ENCODE data around the gene SLC6A11. TPM values are rescaled to one million over a fixed set of nuclear protein-coding genes. Genes with fewer than 3 reads are reported as not detected.
A peak's percentile ranks its signal among the peaks of the same experiment; 100 is the strongest.

Gene SLC6A11
- total RNA-seq, 1 experiment from 2014 or later = not detected

DNA sequence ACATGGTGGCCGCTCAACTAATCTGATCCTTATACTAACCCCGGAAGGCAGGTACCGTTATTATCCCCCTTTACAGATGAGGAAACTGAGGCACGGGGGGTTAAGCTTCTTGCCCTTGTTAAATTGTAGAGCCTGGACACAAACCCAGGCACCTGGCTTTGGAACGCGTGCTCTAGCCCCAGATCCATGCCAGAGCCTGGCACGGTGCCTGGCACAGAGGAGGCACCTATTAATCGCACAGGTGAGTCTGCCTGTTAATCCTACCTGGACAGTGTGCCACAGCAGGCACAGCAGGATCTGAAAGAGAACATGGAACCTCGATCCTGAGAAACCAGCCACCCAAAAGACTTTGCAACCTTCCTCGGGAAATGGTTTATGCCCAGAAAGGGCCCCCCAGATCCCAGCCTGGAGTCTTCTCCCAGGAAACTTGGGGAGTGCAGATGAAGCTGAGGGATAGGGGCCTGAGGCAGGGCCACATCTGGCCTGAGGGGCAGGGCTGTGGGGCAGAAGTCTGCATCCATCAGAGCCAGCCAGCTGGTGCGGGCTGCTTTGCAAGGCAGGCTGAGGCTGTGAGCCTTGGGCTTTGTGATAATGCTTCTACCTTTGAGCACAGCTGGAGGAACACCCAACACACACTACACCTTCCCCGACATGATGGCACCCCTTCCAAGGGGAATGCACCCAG, 121.3 kb downstream of the SLC6A11 start:
- Mint-ChIP-seq H3K27me3 (ENCODE audit: unreplicated experiment) (peaks cover 72% of the 10 kb centered on the region), H3K4me1 (ENCODE audit: low read depth, unreplicated experiment) (no peaks in the 10 kb centered on the region), H3K36me3 (ENCODE audit: insufficient read depth, unreplicated experiment) (no peaks in the 10 kb centered on the region), H3K4me3 (ENCODE audit: low read depth, unreplicated experiment) (no peak overlapping the region), H3K9me3 (ENCODE audit: low read depth, unreplicated experiment) (no peaks in the 10 kb centered on the region), H3K27ac (ENCODE audit: unreplicated experiment) (no peak overlapping the region)
- CTCF ChIA-PET = no interaction called here
- intact Hi-C loops (cut with micrococcal nuclease; ENCODE audit: unreplicated experiment) = no loop called here
- no TSS peak for BruUV-seq (replicated peaks)
- TF ChIP-seq, protein P1, sequence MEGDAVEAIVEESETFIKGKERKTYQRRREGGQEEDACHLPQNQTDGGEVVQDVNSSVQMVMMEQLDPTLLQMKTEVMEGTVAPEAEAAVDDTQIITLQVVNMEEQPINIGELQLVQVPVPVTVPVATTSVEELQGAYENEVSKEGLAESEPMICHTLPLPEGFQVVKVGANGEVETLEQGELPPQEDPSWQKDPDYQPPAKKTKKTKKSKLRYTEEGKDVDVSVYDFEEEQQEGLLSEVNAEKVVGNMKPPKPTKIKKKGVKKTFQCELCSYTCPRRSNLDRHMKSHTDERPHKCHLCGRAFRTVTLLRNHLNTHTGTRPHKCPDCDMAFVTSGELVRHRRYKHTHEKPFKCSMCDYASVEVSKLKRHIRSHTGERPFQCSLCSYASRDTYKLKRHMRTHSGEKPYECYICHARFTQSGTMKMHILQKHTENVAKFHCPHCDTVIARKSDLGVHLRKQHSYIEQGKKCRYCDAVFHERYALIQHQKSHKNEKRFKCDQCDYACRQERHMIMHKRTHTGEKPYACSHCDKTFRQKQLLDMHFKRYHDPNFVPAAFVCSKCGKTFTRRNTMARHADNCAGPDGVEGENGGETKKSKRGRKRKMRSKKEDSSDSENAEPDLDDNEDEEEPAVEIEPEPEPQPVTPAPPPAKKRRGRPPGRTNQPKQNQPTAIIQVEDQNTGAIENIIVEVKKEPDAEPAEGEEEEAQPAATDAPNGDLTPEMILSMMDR (IDR thresholded peaks at IDR 0.05; ENCODE audit: unreplicated experiment) = no peak
- DNase-seq = no peak

DNA sequence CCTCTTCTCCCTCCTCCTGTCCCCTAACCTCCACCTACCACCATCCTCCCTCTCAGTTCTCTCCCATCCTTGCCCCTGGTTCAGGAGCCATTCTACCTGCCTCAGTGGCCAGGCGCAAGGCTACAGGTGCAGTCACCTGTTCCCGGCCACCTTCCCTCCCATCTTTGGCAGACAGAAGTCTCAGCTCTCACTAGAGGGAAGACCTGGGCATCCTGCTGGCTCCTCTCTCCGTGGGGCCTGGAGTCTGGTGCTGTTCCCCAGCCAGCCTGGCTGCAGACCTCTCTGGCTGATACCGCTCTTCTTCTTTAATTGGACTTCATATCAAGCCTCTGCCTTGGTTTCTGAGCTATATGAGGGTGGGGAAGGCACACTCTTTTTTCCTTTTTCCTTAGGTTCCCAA, 123.5 kb downstream of the SLC6A11 start:
- DNase-seq = no peak
- Mint-ChIP-seq H3K9me3 (ENCODE audit: low read depth, unreplicated experiment) (no peaks in the 10 kb centered on the region), H3K36me3 (ENCODE audit: insufficient read depth, unreplicated experiment) (no peaks in the 10 kb centered on the region), H3K4me1 (ENCODE audit: low read depth, unreplicated experiment) (no peaks in the 10 kb centered on the region), H3K4me3 (ENCODE audit: low read depth, unreplicated experiment) (no peak overlapping the region), H3K27ac (ENCODE audit: unreplicated experiment) (no peak overlapping the region), H3K27me3 (ENCODE audit: unreplicated experiment) (peaks cover 78% of the 10 kb centered on the region)
- intact Hi-C loops (cut with micrococcal nuclease; ENCODE audit: unreplicated experiment) = no loop called here
- BruUV-seq (replicated peaks) = no TSS peak
- TF ChIP-seq, protein P1 (IDR thresholded peaks at IDR 0.05; ENCODE audit: unreplicated experiment) = no peak
- CTCF ChIA-PET = no interaction called here

DNA sequence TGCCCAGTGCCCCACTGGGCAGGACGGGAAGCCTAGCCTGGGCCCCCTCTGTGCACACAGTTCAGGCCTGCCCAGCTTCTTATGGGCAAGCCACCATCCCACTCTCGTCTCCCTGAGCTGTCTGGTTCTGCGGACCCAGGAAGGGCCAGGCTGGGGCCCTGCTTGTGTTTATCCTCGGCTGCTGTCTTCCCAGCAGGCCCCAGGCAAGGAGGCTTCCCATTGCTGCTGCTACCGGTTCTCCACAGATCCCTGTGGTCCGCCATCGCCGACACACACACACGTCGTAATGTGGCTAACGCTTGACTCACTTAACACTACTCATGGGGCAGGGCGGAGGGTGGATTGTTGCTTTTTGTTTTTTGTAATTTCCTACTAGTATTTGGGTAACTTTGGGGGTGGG, 124.1 kb downstream of the SLC6A11 start:
- Mint-ChIP-seq H3K36me3 (ENCODE audit: insufficient read depth, unreplicated experiment) (no peaks in the 10 kb centered on the region), H3K9me3 (ENCODE audit: low read depth, unreplicated experiment) (no peaks in the 10 kb centered on the region), H3K4me1 (ENCODE audit: low read depth, unreplicated experiment) (no peaks in the 10 kb centered on the region), H3K4me3 (ENCODE audit: low read depth, unreplicated experiment) (no peak overlapping the region), H3K27me3 (ENCODE audit: unreplicated experiment) (peaks cover 84% of the 10 kb centered on the region), H3K27ac (ENCODE audit: unreplicated experiment) (no peak overlapping the region)
- CTCF ChIA-PET = no interaction called here
- BruUV-seq (replicated peaks) = no TSS peak
- TF ChIP-seq, protein P1 (IDR thresholded peaks at IDR 0.05; ENCODE audit: unreplicated experiment) = no peak
- no peak for DNase-seq
- intact Hi-C loops (cut with micrococcal nuclease; ENCODE audit: unreplicated experiment) = no loop called here

DNA sequence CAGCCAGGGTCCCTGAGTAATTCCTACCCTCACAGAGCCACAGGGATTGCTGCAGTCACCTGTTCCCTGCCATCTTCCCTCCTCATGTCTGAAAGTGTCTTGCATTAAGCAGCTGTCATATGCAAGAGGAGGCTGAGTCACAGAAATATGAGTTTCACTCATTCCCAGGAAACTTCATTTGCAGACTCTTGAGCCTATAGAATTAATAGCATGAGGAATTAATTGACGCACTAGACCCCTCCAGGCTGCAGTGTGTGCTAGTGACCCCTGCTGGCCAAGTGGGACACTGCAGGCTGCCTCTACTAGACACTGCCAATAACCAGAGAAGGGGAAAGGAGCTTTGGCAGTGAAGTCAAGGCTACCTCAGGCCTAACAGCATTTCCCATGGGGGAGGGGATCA, 125.9 kb downstream of the SLC6A11 start:
- BruUV-seq (replicated peaks) = no TSS peak
- TF ChIP-seq, protein P1 (IDR thresholded peaks at IDR 0.05; ENCODE audit: unreplicated experiment) = peak; percentile 34
- Mint-ChIP-seq H3K4me1 (ENCODE audit: low read depth, unreplicated experiment) (no peaks in the 10 kb centered on the region), H3K4me3 (ENCODE audit: low read depth, unreplicated experiment) (no peak overlapping the region), H3K27me3 (ENCODE audit: unreplicated experiment) (peaks cover 90% of the 10 kb centered on the region), H3K9me3 (ENCODE audit: low read depth, unreplicated experiment) (no peaks in the 10 kb centered on the region), H3K27ac (ENCODE audit: unreplicated experiment) (no peak overlapping the region), H3K36me3 (ENCODE audit: insufficient read depth, unreplicated experiment) (no peaks in the 10 kb centered on the region)
- intact Hi-C loops (cut with micrococcal nuclease; ENCODE audit: unreplicated experiment) = no loop called here
- CTCF ChIA-PET = no interaction called here
- peak; percentile 15 for DNase-seq

All from Calu3 (cell line).